NCI-H2107 treated with DMSO at 0.1 percent for 48 hours (cell line): Measurements from ENCODE around the gene CLCN3.
A peak's percentile ranks its signal among the peaks of the same experiment; 100 is the strongest.
"Not testable (repeated sequence)": the region's sequence is repeated elsewhere in the genome, so short reads cannot be mapped to it uniquely, and the experiment has no call there.

Experiments
- DNase-seq: peaks from one replicate; lab custom pipeline; 2025; ENCODE audit not compliant: unreplicated experiment; lab: John Stamatoyannopoulos, UW

CLCN3 gene

DNA sequence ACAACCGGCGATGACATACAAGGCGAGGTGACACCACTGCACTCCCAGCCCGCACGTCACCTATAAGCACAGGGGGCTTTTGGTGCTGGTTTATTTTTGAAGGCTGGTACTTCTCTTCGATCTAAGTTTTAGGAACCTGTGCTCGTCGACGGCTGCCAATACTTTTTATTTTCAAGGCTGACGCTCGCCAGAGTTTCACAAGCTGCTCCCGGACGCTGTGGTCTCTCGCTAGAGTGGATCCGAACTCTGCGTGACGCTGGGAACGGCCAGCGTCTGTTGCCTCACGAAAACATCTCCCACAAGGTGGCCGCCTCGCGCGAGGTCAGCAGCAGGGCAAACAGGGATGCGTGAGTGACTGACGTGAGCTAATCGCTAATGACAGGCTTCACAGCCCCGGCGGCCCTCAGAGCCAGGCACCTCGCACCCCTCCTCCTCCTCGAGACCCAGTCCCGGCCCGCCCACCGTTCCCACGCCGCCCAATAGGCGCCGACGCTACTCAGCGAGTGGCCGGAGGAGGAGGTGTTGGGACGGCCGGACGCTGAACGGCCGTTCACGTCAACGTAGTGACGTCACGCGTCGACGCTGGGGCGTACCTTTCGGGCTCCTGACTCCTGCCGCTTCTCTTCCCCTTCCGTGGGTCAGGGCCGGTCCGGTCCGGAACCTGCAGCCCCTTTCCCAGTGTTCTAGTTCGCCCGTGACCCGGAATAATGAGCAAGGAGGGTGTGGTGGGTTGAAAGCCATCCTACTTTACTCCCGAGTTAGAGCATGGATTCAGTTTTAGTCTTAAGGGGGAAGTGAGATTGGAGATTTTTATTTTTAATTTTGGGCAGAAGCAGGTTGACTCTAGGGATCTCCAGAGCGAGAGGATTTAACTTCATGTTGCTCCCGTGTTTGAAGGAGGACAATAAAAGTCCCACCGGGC is at the start of gene CLCN3:
TSS of gene CLCN3 (plus strand) at position 621 of the 922 bp plus-strand sequence. CDS start 15,351 bp downstream, outside the sequence.
- peak; percentile 77 for DNase-seq

GRCh38 chr4:169571012-169571411 is 49.4 kb upstream of the CLCN3 start:
- not testable (repeated sequence) for DNase-seq

DNA sequence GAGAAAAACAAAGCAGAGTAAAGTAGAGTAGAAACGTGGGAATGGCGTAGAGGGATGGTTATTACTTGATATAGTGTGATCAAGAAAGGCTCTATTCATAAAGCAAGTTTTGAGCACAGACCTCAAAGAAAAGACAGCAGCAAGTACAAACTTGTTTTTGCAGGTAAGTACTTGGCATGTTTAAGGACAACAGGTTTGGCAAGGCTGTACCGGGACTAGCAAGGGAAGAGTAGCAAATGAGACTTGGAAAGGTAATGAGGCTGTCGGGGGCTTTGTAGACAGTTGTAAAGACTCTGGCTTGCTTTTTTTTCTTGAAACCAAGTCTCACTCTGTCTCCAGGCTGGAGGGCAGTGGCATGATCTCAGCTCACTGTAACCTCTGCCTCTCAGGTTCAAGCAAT is 48.9 kb upstream of the CLCN3 start:
- no peak for DNase-seq

- DNase-seq = no peak
Observed at GRCh38 chr4:169573889-169574288, 46.5 kb upstream of the CLCN3 start.

DNA sequence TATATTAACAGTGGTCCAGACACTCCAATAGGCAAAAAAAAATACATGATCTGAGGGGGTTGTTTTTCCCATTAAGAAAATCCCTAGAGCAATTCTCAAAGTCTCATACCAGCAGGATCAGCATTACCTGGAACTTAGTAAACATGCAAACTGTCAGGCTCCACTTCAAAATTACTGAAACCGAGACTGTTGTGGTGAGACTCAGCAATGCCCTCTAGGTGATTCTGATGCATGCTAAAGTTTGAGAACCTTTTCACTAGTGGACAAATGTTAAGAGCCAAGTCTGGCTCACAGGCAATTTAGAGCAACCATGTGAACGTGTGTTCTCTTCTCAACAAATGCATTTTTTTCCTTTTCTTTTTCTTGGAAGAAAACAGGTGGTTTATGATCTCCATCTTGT is 38.2 kb upstream of the CLCN3 start:
- no peak for DNase-seq

GRCh38 chr4:169582706-169583105 is 37.7 kb upstream of the CLCN3 start:
- no peak for DNase-seq

DNA sequence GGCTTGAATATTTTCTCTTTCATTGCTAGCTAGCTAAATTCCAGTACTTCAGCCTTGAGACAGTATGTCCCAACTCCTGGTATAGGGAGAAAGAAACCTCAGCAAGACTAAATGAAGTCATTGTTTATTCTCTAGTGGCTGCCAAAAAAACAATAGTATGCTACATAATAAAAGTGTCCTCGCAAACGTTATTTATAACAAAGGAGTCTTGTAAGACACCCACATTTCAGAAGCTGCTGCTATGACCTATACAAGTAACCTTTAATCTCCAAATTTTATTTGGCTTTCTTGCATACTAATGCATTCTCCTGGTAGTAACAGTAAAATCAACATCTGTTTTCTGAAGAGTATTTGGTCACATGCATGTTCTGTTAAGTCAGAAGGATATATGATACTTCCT is 36.8 kb upstream of the CLCN3 start:
- DNase-seq = no peak

DNA sequence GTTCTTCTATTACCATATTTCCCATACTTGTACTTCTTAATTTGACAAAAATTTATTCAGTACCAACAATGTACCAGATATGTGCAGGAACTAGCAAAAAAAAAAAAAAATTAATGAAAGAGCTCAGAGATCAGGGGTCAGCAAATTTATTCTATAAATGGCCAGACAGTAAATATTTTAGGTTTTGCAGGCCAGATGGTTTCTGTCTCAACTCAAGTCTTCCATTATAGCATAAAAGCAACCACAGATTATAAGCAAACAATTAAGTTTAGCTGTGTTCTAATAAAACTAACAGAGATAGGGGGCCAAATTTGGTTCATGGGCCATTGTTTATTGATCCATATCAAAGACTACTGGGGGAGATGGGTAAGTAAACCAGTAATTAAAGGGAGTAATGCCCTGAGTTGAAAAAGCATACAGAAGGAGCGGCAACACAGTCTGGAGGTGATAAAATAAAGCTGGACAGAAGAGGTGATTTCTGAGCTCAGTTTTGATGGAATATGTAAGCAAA is 27.3 kb upstream of the CLCN3 start:
- DNase-seq = no peak

GRCh38 chr4:169594560-169595195 is 25.7 kb upstream of the CLCN3 start:
- no peak for DNase-seq

DNA sequence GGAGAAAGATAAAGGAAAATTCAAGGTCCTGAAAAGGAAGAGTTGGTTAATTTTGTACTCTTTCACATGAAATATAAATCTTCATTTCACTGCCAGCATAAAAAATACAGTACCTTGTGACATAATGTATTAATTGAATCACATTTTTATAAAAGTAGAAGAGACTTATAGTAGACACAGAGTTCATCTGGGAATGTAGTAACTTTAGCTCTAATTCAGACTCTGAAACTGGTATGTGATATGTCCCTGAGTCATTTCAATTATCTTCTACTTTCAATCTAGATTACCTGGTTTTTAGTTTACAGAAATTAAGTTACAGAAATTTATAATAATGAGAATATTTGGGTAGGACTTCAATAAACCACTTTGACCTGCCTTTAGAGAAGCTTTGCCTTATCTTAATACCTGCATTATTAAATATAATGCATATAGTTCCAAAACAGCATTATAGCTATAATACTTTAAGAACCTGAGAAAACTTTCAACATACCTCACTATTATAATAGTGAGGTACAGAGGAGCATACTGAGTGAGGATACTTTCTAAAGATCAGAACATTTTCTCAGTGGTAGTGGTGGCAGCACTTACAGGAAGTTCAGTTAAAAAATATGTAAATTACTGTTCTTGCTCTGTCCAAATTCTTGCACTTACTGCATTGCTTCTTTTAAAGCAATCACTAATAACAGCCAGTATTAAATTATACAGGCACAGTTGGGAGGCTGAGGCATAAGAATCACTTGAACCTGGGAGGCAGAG is 19.2 kb upstream of the CLCN3 start:
- DNase-seq = no peak

- no peak for DNase-seq
Observed at GRCh38 chr4:169603312-169603711, 17.1 kb upstream of the CLCN3 start.

DNA sequence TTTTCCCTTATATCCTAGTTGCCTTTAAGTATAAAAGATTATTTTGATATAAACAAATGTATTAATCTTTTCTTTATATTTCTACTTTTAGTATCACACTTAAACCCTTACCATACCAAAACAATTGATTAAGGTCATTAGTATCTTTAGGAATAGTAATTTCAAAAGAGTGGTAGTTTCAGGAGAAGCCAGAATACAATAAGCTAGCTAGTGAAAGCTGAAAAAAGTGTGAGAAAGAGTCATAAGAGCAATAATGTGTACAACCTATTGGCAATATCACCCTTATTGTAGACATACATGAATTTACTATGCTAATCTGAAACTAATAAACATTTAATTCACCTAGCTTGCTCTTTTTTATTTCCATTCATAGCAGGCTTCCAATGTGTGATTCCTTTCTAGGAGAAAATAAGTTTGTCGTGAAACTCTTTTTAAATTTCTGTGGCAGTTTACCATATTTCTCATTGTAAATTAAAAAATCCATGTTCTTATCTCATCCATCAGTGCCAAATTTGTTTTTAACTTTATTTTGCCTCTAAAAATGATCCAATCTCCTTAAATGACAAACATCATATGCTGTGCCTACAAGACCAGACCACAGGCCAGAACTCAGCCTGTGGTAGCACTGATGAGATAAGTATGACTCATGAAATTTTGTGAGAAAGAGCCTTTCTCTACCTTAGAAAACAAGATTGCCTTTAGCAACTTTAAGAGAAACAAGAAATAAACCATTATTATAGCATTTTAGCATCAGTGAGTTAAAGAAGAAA is 16.1 kb upstream of the CLCN3 start:
- no peak for DNase-seq

DNA sequence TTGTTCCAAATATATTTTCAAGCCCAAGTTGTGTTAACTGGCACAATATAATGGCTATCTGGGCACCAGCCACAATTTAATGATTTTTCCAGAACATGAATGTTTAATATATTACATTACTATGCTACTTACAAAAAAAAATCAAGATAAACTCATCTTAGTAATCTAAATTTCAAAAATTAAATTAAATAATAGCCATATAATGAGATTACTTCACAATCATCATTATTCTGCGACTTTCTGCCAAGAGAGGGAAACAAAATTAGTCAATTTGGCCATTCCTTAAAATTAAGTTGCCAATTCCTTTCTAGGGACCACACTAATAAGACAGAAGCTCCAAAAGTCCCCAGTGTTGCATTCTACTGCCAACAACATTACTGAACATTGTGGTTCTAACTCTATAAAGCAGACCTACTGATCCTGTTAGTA is 15.5 kb upstream of the CLCN3 start:
- DNase-seq = no peak

DNA sequence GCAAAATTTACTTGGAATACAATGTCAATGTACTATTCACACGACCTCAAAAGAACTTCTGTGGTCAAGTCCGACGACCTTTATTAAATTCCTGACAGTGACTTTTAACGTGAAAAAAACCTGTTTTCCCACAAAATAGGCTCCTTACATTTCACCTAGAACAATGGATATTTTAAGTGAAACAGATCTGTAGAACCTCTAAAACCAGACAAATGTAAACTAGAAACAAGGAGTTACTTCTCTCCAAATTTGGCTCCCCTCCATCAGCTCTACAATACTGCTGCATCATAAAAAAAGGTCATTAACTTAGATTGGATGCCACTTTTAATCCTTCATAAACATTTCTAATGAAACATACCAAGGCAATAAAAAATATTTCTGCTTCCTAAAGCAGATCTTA is 9.2 kb upstream of the CLCN3 start:
- no peak for DNase-seq

GRCh38 chr4:169611991-169612870 is 8.1 kb upstream of the CLCN3 start, which contains the start of gene NEK1:
TSS of gene NEK1 (minus strand) at chr4:169612583. CDS start at chr4:169602630, 9,953 bp downstream.
- peak; percentile 43 for DNase-seq

DNA sequence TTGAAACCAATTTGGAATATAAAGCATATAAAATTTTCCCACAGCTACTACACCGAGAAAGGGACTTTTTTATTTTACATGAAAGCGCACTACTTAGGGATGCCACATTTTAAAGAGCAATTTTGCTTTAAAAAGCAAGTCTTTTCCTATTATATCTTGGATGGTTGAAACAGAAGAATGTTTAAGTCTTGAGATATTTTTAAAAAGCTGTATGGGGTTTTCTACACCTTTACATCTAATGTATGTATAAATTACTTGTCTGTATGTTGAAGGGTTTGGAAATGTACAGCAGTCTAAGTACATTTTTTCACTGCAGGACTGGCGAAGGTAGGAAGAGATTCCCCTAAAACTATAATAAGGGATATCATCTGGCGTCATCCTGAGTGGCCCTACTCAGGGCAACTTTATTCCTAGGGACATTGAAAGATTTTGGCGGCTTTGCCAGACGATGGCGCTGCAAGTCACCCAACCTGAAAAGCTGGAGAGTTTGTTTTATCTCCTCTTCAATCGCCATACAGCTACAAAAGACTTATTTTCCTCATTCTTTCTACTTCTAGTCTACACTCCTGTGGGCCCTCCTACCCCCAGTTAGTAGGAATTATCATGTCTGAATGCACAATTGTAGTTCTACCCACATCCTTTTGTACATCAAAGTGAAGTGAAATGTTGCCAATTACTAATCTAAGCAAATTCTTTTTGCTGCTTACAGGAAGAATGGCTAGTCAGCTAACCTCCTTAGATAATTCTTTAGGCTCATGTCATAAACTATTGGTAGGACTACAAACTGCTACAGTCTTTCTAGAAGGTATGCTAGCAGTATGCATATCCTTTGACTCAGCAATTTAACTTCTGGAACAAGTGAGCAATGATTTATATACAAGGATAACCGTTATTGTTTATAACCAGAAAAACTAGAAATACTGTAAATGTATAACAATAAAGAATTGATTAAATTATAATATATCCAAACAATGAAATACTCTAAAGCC is 7.2 kb upstream of the CLCN3 start:
- DNase-seq = peak; percentile 23

GRCh38 chr4:169615467-169616106 is 4.8 kb upstream of the CLCN3 start:
- DNase-seq = no peak

GRCh38 chr4:169616846-169617245 is 3.5 kb upstream of the CLCN3 start:
- no peak for DNase-seq
